H9 (cell line): ENCODE measurements around the gene IFT52. TPM values are rescaled to one million over a fixed set of nuclear protein-coding genes. Genes with fewer than 3 reads are reported as not detected.

ENCODE experiments used
- DNase-seq: peaks from one replicate; pipeline ENCODE4 v3.0.0-alpha.2; 2017
- H2AFZ ChIP-seq: one replicate; pipeline ENCODE4 v1.6.1; 2013; ENCODE audit warnings: mild to moderate bottlenecking, low read length, control low read depth, moderate library complexity
- H2AK5ac ChIP-seq: 2 replicates; pipeline ENCODE4 v1.6.1; 2013; ENCODE audit warnings: low read length, control low read depth, mixed read lengths; ENCODE audit not compliant: insufficient read length
- H2BK120ac ChIP-seq: one replicate; pipeline ENCODE4 v1.6.1; 2013; ENCODE audit warnings: low read depth, mild to moderate bottlenecking, low read length, control low read depth, inconsistent platforms; ENCODE audit not compliant: poor library complexity, severe bottlenecking
- H2BK12ac ChIP-seq: 2 replicates; pipeline ENCODE4 v1.6.1; 2013; ENCODE audit warnings: low read length, control low read depth, mixed read lengths, low read depth; ENCODE audit not compliant: insufficient read length
- H2BK15ac ChIP-seq: 2 replicates; pipeline ENCODE4 v1.6.1; 2013; ENCODE audit warnings: low read depth, low read length, control low read depth
- H2BK20ac ChIP-seq: one replicate; pipeline ENCODE4 v1.6.1; 2013; ENCODE audit warnings: low read depth, mild to moderate bottlenecking, low read length, control low read depth, inconsistent platforms; ENCODE audit not compliant: poor library complexity, severe bottlenecking
- H2BK5ac ChIP-seq: 2 replicates; pipeline ENCODE4 v1.6.1; 2013; ENCODE audit warnings: low read length, control low read depth, mixed read lengths; ENCODE audit not compliant: insufficient read length
- H3K14ac ChIP-seq: 2 replicates; pipeline ENCODE4 v1.6.1; 2013; ENCODE audit warnings: low read length, control low read depth; ENCODE audit not compliant: insufficient read depth
- H3K18ac ChIP-seq: 2 replicates; pipeline ENCODE4 v1.6.1; 2013; ENCODE audit warnings: low read depth, mild to moderate bottlenecking, mixed read lengths, low read length, control low read depth; ENCODE audit not compliant: insufficient read length
- H3K23ac ChIP-seq: 2 replicates; pipeline ENCODE4 v1.6.1; 2013; ENCODE audit warnings: low read length, control low read depth, mixed read lengths, low read depth; ENCODE audit not compliant: insufficient read length
- H3K23me2 ChIP-seq: 2 replicates; pipeline ENCODE4 v1.6.1; 2013; ENCODE audit warnings: low read depth, mild to moderate bottlenecking, mixed read lengths, low read length, control low read depth; ENCODE audit not compliant: insufficient read length, poor library complexity, severe bottlenecking
- H3K27ac ChIP-seq: 2 replicates; pipeline ENCODE4 v1.5.1; 2013; ENCODE audit warnings: low read length, control low read depth, mixed read lengths, low read depth; ENCODE audit not compliant: insufficient read length
- H3K27me3 ChIP-seq: 2 replicates; pipeline ENCODE4 v1.6.1; 2013; ENCODE audit warnings: low read length, control low read depth, inconsistent platforms; ENCODE audit not compliant: insufficient read depth
- H3K4ac ChIP-seq: 2 replicates; pipeline ENCODE4 v1.6.1; 2013; ENCODE audit warnings: low read depth, mild to moderate bottlenecking, control low read depth, inconsistent platforms, low read length, moderate library complexity
- H3K4me1 ChIP-seq: 2 replicates; pipeline ENCODE4 v1.6.1; 2013; ENCODE audit warnings: low read length, control low read depth, inconsistent platforms; ENCODE audit not compliant: insufficient read depth
- H3K4me2 ChIP-seq: 2 replicates; pipeline ENCODE4 v1.6.1; 2013; ENCODE audit warnings: low read length, control low read depth, mixed read lengths; ENCODE audit not compliant: insufficient read length, insufficient read depth
- H3K56ac ChIP-seq: 2 replicates; pipeline ENCODE4 v1.6.1; 2013; ENCODE audit warnings: low read depth, mild to moderate bottlenecking, mixed read lengths, low read length, control low read depth; ENCODE audit not compliant: insufficient read length
- H3K79me1 ChIP-seq: 2 replicates; pipeline ENCODE4 v1.6.1; 2013; ENCODE audit warnings: low read depth, mild to moderate bottlenecking, moderate library complexity, low read length, control low read depth, inconsistent platforms; ENCODE audit not compliant: insufficient read depth, poor library complexity, severe bottlenecking
- H3K79me2 ChIP-seq: 2 replicates; pipeline ENCODE4 v1.6.1; 2013; ENCODE audit warnings: low read length, control low read depth, inconsistent platforms; ENCODE audit not compliant: insufficient read depth
- H3K9ac ChIP-seq: 2 replicates; pipeline ENCODE4 v1.6.1; 2013; ENCODE audit warnings: low read length, control low read depth, mixed read lengths; ENCODE audit not compliant: insufficient read length; ENCODE audit errors: extremely low read depth
- H3K9me3 ChIP-seq: one replicate; pipeline ENCODE4 v1.6.1; 2013; ENCODE audit warnings: low read depth, low read length, inconsistent platforms; ENCODE audit not compliant: control insufficient read depth
- H3T11ph ChIP-seq: one replicate; pipeline ENCODE4 v1.6.1; 2013; ENCODE audit warnings: mild to moderate bottlenecking, low read length, control low read depth, inconsistent platforms
- H4K20me1 ChIP-seq: one replicate; pipeline ENCODE4 v1.6.1; 2013; ENCODE audit not compliant: control insufficient read depth, insufficient read length, insufficient read depth
- H4K5ac ChIP-seq: 2 replicates; pipeline ENCODE4 v1.6.1; 2013; ENCODE audit warnings: low read depth, mild to moderate bottlenecking, mixed read lengths, low read length, control low read depth; ENCODE audit not compliant: insufficient read length
- H4K8ac ChIP-seq: replicated peaks from 2 replicates; pipeline ENCODE4 v1.6.1; 2013; ENCODE audit warnings: low read length, control low read depth, mixed read lengths, low read depth; ENCODE audit not compliant: insufficient read length
- H4K91ac ChIP-seq: 2 replicates; pipeline ENCODE4 v1.6.1; 2013; ENCODE audit warnings: low read depth, mild to moderate bottlenecking, moderate library complexity, mixed read lengths, low read length, control low read depth; ENCODE audit not compliant: insufficient read length
- H3K27ac Mint-ChIP-seq, 3 experiments: 2 replicates in 2 of 3; 3 replicates in 1 of 3; pipeline ENCODE4 v1.8.0; 2020 to 2021; ENCODE audit warnings: mixed read lengths in 3 of 3, mild to moderate bottlenecking in 1 of 3, moderate library complexity in 1 of 3
- H3K27me3 Mint-ChIP-seq: 2 replicates; pipeline ENCODE4 v1.8.0; 2021; ENCODE audit warnings: low read depth, mild to moderate bottlenecking, moderate library complexity, mixed read lengths
- H3K36me3 Mint-ChIP-seq, 3 experiments: 2 replicates in 2 of 3; 3 replicates in 1 of 3; pipeline ENCODE4 v1.8.0; 2020 to 2021; ENCODE audit warnings: low read depth in 3 of 3, mixed read lengths in 3 of 3; ENCODE audit not compliant: insufficient read depth in 1 of 3
- H3K4me1 Mint-ChIP-seq, 2 experiments: 2 replicates each; pipeline ENCODE4 v1.8.0; 2020; ENCODE audit warnings: mixed read lengths in 2 of 2
- H3K4me3 Mint-ChIP-seq, 2 experiments: 2 replicates in 1 of 2; 3 replicates in 1 of 2; pipeline ENCODE4 v1.8.0; 2020 to 2021; ENCODE audit warnings: mild to moderate bottlenecking in 2 of 2, mixed read lengths in 2 of 2, moderate library complexity in 1 of 2
- H3K9me3 Mint-ChIP-seq, 2 experiments: 2 replicates in 1 of 2; 3 replicates in 1 of 2; pipeline ENCODE4 v1.8.0; 2020; ENCODE audit warnings: mild to moderate bottlenecking in 2 of 2, mixed read lengths in 2 of 2, moderate library complexity in 1 of 2
- CTCF ChIP-seq: fragments of 200-600 bp; sonication (generic); conservative IDR thresholded peaks from 3 replicates; pipeline ENCODE4 v1.8.0; 2021; ENCODE audit warnings: antibody characterized with exemption, mild to moderate bottlenecking
- WGBS: extraction: QIAGEN DNeasy Blood & Tissue Kit; methylation state at CpG from one replicate; pipeline ENCODE4 v1.1.7; 2013; ENCODE audit warnings: missing lambda C conversion rate, low lambda C conversion rate, mixed read lengths; ENCODE audit not compliant: insufficient read length; ENCODE audit errors: extremely low coverage; 5-methylcytosine and 5-hydroxymethylcytosine counted together
- total RNA-seq: library from RNA; stranded (reverse); gene quantifications from 2 replicates; pipeline ENCODE4 v1.2.1, GENCODE V29; 2021

IFT52 gene
- total RNA-seq, 1 experiment from 2014 or later, result 44.5 TPM

GRCh38 chr20:43579861-43580793 lies 10.6 kb upstream of the IFT52 start:
- H3K4ac ChIP-seq, result no peak overlapping the region
- no peak overlapping the region for H3K56ac ChIP-seq
- H2BK15ac ChIP-seq, result no peak overlapping the region
- H3K27me3 Mint-ChIP-seq, result peaks cover 2% of the 10 kb centered on the region; the same call in 1 of the 2 replicates
- no peaks in the 10 kb centered on the region for H3K9me3 ChIP-seq
- H3K27ac Mint-ChIP-seq, result no peak overlapping the region
- no peak overlapping the region for H3K23ac ChIP-seq
- no peaks in the 10 kb centered on the region; the same call in 1 of the 2 replicates for H3K4me1 ChIP-seq
- H4K91ac ChIP-seq, result no peak overlapping the region
- no CpG with 5 or more reads among the region's 7 CpGs for WGBS
- H2BK12ac ChIP-seq, result no peak overlapping the region
- H4K20me1 ChIP-seq, result no peaks in the 10 kb centered on the region
- no peak overlapping the region for H2AK5ac ChIP-seq
- no peak overlapping the region for H3K27ac ChIP-seq
- no peak overlapping the region for H2BK120ac ChIP-seq
- H3K9me3 Mint-ChIP-seq, result no peaks in the 10 kb centered on the region
- no peak for DNase-seq
- H3K79me2 ChIP-seq, result no peaks in the 10 kb centered on the region
- H2BK20ac ChIP-seq, result no peak overlapping the region
- no peaks in the 10 kb centered on the region for H3K27me3 ChIP-seq
- no peak overlapping the region for H3K18ac ChIP-seq
- H3K36me3 Mint-ChIP-seq, result no peaks in the 10 kb centered on the region
- H4K8ac ChIP-seq, result no peak overlapping the region
- no peak overlapping the region for H3K4me2 ChIP-seq
- no peaks in the 10 kb centered on the region for H3K79me1 ChIP-seq
- H2BK5ac ChIP-seq, result no peak overlapping the region
- H3T11ph ChIP-seq, result no peak overlapping the region
- no peaks in the 10 kb centered on the region for H3K23me2 ChIP-seq
- H3K4me1 Mint-ChIP-seq, result peaks cover 13 to 16% of the 10 kb centered on the region in 2 experiments
- TF ChIP-seq CTCF, result no peak
- no peak overlapping the region for H2AFZ ChIP-seq
- H3K14ac ChIP-seq, result no peak overlapping the region
- H3K4me3 Mint-ChIP-seq, result no peak overlapping the region
- H3K9ac ChIP-seq, result no peak overlapping the region
- no peak overlapping the region for H4K5ac ChIP-seq
